IMR-90 (cell line): ENCODE measurements around the gene EMILIN2. TPM values are rescaled to one million over a fixed set of nuclear protein-coding genes. Genes with fewer than 3 reads are reported as not detected.

Experiments
- ATAC-seq: fragments of 200-7000 bp; cut with Tn5 transposase; 2 replicates; pipeline ENCODE4 v1.9.1; 2020; ENCODE audit warnings: low read depth, mild to moderate bottlenecking, moderate library complexity
- BruUV-seq: library from RNA; stranded (reverse); fragments of 400-500 nt; replicated peaks from 2 replicates; lab custom pipeline; 2021; lab: Mats Ljungman, UMichigan
- CTCF ChIA-PET: fragments of 300-600 bp; formaldehyde crosslinking; extraction: SDS; loops from one replicate; lab custom pipeline; 2021; ENCODE audit warnings: antibody characterized with exemption; lab: Yijun Ruan, JAX
- POLR2A ChIA-PET: fragments of 300-600 bp; sonication (Branson Sonifier 250); formaldehyde crosslinking; loops from one replicate; lab custom pipeline; 2022; ENCODE audit warnings: antibody characterized with exemption; ENCODE audit not compliant: unreplicated experiment; lab: Charles Lee
- DNase-seq: peaks from one replicate; pipeline ENCODE4 v3.0.0; 2013
- H2AFZ ChIP-seq: replicated peaks from 2 replicates; pipeline ENCODE3; 2013; ENCODE audit warnings: low read length, mild to moderate bottlenecking; ENCODE audit not compliant: poor library complexity
- H2AK5ac ChIP-seq: 2 replicates; pipeline ENCODE4 v1.6.1; 2013; ENCODE audit warnings: low read depth, low read length, inconsistent platforms
- H2AK9ac ChIP-seq: replicated peaks from 2 replicates; pipeline ENCODE3; 2013; ENCODE audit warnings: mild to moderate bottlenecking, low read depth, low read length, moderate library complexity; ENCODE audit not compliant: poor library complexity
- H2BK120ac ChIP-seq: 2 replicates; pipeline ENCODE4 v1.6.1; 2013; ENCODE audit warnings: low read depth, low read length, inconsistent platforms
- H2BK15ac ChIP-seq: 3 replicates; pipeline ENCODE4 v1.6.1; 2013; ENCODE audit warnings: low read depth, low read length, inconsistent platforms
- H2BK20ac ChIP-seq: 2 replicates; pipeline ENCODE4 v1.6.1; 2013; ENCODE audit warnings: low read depth, mild to moderate bottlenecking, inconsistent platforms, low read length, moderate library complexity
- H2BK5ac ChIP-seq: 2 replicates; pipeline ENCODE4 v1.6.1; 2013; ENCODE audit warnings: mild to moderate bottlenecking, low read depth, low read length, inconsistent platforms; ENCODE audit not compliant: poor library complexity, severe bottlenecking
- H3K14ac ChIP-seq: replicated peaks from 2 replicates; pipeline ENCODE4 v1.6.1; 2013; ENCODE audit warnings: low read depth, low read length, inconsistent platforms
- H3K18ac ChIP-seq: 2 replicates; pipeline ENCODE4 v1.6.1; 2013; ENCODE audit warnings: low read depth, low read length, control low read depth
- H3K23ac ChIP-seq: 2 replicates; pipeline ENCODE4 v1.6.1; 2013; ENCODE audit warnings: low read depth, low read length, inconsistent platforms
- H3K27ac ChIP-seq: 2 replicates; pipeline ENCODE4 v1.5.1; 2013; ENCODE audit warnings: mild to moderate bottlenecking, control low read depth, low read length; ENCODE audit not compliant: insufficient read depth
- H3K27me3 ChIP-seq: 2 replicates; pipeline ENCODE4 v1.6.1; 2013; ENCODE audit warnings: low read length; ENCODE audit not compliant: control insufficient read depth, insufficient read depth
- H3K36me3 ChIP-seq: 2 replicates; pipeline ENCODE4 v1.6.1; 2013; ENCODE audit warnings: low read length, mixed read lengths; ENCODE audit not compliant: control insufficient read depth, insufficient read depth
- H3K4ac ChIP-seq: 2 replicates; pipeline ENCODE4 v1.6.1; 2013; ENCODE audit warnings: low read depth, low read length, inconsistent platforms
- H3K4me1 ChIP-seq: 2 replicates; pipeline ENCODE4 v1.6.1; 2013; ENCODE audit warnings: low read length, mixed read lengths; ENCODE audit not compliant: control insufficient read depth, insufficient read depth
- H3K4me2 ChIP-seq: 2 replicates; pipeline ENCODE4 v1.6.1; 2013; ENCODE audit warnings: low read depth, mild to moderate bottlenecking, control low read depth, low read length, moderate library complexity
- H3K4me3 ChIP-seq: 2 replicates; pipeline ENCODE4 v1.5.1; 2013; ENCODE audit warnings: low read depth, mild to moderate bottlenecking, control low read depth, low read length, moderate library complexity; ENCODE audit not compliant: insufficient read depth
- H3K56ac ChIP-seq: 2 replicates; pipeline ENCODE4 v1.6.1; 2013; ENCODE audit warnings: low read length, inconsistent platforms; ENCODE audit not compliant: insufficient read depth; ENCODE audit errors: extremely low read depth
- H3K79me1 ChIP-seq, 2 experiments: 2 replicates each; pipeline ENCODE4 v1.6.1; 2013; ENCODE audit warnings: low read length in 2 of 2, inconsistent platforms in 1 of 2, low read depth in 1 of 2
- H3K9ac ChIP-seq: 2 replicates; pipeline ENCODE4 v1.6.1; 2013; ENCODE audit warnings: low read depth, low read length, control low read depth
- H3K9me1 ChIP-seq: 2 replicates; pipeline ENCODE4 v1.6.1; 2013; ENCODE audit warnings: low read length, inconsistent platforms; ENCODE audit not compliant: insufficient read depth
- H3K9me3 ChIP-seq: 2 replicates; pipeline ENCODE4 v1.6.1; 2013; ENCODE audit warnings: low read length; ENCODE audit not compliant: control insufficient read depth, insufficient read depth
- H4K20me1 ChIP-seq: 2 replicates; pipeline ENCODE4 v1.6.1; 2013; ENCODE audit warnings: low read length, inconsistent platforms; ENCODE audit not compliant: insufficient read depth
- H4K5ac ChIP-seq: 2 replicates; pipeline ENCODE4 v1.6.1; 2013; ENCODE audit warnings: mild to moderate bottlenecking, low read depth, low read length, control low read depth
- H4K8ac ChIP-seq, 2 experiments: 2 replicates each; pipeline ENCODE4 v1.6.1; 2013; ENCODE audit warnings: low read depth in 2 of 2, low read length in 2 of 2, control low read depth in 1 of 2, inconsistent platforms in 1 of 2
- H4K91ac ChIP-seq: 2 replicates; pipeline ENCODE4 v1.6.1; 2013; ENCODE audit warnings: low read depth, low read length, inconsistent platforms; ENCODE audit not compliant: insufficient read depth
- CHD1 ChIP-seq: IDR thresholded peaks from 2 replicates; pipeline ENCODE4 v1.6.1; 2012; ENCODE audit warnings: low read depth, low read length, improper control_type of control experiment
- FOS ChIP-seq: fragments of 150-350 bp; IDR thresholded peaks from 2 replicates; pipeline ENCODE4 v1.6.1; 2016; ENCODE audit warnings: low read depth, low read length
- MAZ ChIP-seq: IDR thresholded peaks from 2 replicates; pipeline ENCODE4 v1.6.1; 2012; ENCODE audit warnings: low read depth, mild to moderate bottlenecking, low read length, improper control_type of control experiment, moderate library complexity, borderline replicate concordance
- POLR2A ChIP-seq: IDR thresholded peaks from 2 replicates; pipeline ENCODE4 v1.6.1; 2012; ENCODE audit warnings: mild to moderate bottlenecking, low read depth, low read length
- RAD21 ChIP-seq: IDR thresholded peaks from 2 replicates; pipeline ENCODE4 v1.6.1; 2012; ENCODE audit warnings: low read length, improper control_type of control experiment
- SMC3 ChIP-seq: fragments of 150-350 bp; IDR thresholded peaks from 2 replicates; pipeline ENCODE4 v1.6.1; 2016; ENCODE audit warnings: low read depth, mild to moderate bottlenecking, antibody characterized with exemption, low read length, moderate library complexity
- WGBS, 2 experiments: methylation state at CpG; one replicate each; pipeline versions ENCODE4 v1.1.5 to v1.1.7; 2013; ENCODE audit warnings: missing lambda C conversion rate in 2 of 2; ENCODE audit not compliant: insufficient read length in 1 of 2; ENCODE audit errors: extremely low coverage in 2 of 2; 5-methylcytosine and 5-hydroxymethylcytosine counted together
- dilution Hi-C: fragments of 300-500 bp; cut with HindIII; formaldehyde crosslinking; loops from one replicate; pipeline ENCODE4 v1.14.3; 2018; ENCODE audit warnings: low sequenced_read_pairs; ENCODE audit not compliant: unreplicated experiment
- in situ Hi-C: fragments of 300-500 bp; cut with MboI; formaldehyde crosslinking; loops from 3 replicates; pipeline ENCODE4 v1.14.3; 2019; ENCODE audit warnings: low sequenced_read_pairs, inconsistent platforms, mixed read lengths
- intact Hi-C: fragments of 100-400 bp; cut with micrococcal nuclease; formaldehyde crosslinking; loops from 2 replicates; pipeline ENCODE4 v1.10.0; 2022
- polyA plus RNA-seq, 3 experiments: library from polyadenylated mRNA; depleted of rRNA; stranded (reverse); fragments of >200 nt; gene quantifications; 2 replicates each; pipeline ENCODE4 v1.2.3, GENCODE V29; 2012; ENCODE audit warnings: low replicate concordance in 1 of 3
- total RNA-seq: library from RNA; depleted of rRNA; stranded (reverse); fragments of >200 nt; gene quantifications from 2 replicates; pipeline ENCODE4 v1.2.3, GENCODE V29; 2012

Gene EMILIN2
- total and polyA plus RNA-seq, 2 of the 4 experiments (the other 2 are of a cell fraction): under 0.01 to 0.14 TPM

- dilution Hi-C loops: no loop called here
- H2BK20ac ChIP-seq: no peak overlapping the region
- H4K8ac ChIP-seq: no peak overlapping the region
- no peak overlapping the region for H3K4ac ChIP-seq
- H3K4me1 ChIP-seq: peaks cover 2% of the 10 kb centered on the region; the same call in 1 of the 2 replicates
- H3K9me1 ChIP-seq: no peaks in the 10 kb centered on the region; the same call in 1 of the 2 replicates
- ChIA-PET POLR2A (no interaction called here), CTCF (no interaction called here)
- H3K56ac ChIP-seq: no peak overlapping the region
- no peak overlapping the region for H4K91ac ChIP-seq
- H2AK5ac ChIP-seq: no peak overlapping the region
- no CpG with 5 or more reads among the region's 3 CpGs for WGBS, 2 experiments
- H3K9ac ChIP-seq: no peak overlapping the region
- no peak overlapping the region for H3K23ac ChIP-seq
- no TSS peak for BruUV-seq
- no peak overlapping the region for H4K5ac ChIP-seq
- H3K27me3 ChIP-seq: peaks cover 6% of the 10 kb centered on the region
- ATAC-seq (peak; percentile 37; the same call in 1 of the 2 replicates), DNase-seq (peak; percentile 9)
- no peak overlapping the region for H2BK15ac ChIP-seq
- H2AK9ac ChIP-seq: no peak overlapping the region
- H3K14ac ChIP-seq: no peak overlapping the region
- H3K36me3 ChIP-seq: no peaks in the 10 kb centered on the region
- in situ Hi-C loops: no loop called here
- H3K9me3 ChIP-seq: peaks cover 5% of the 10 kb centered on the region
- TF ChIP-seq MAZ (no peak), FOS (no peak), RAD21 (no peak), POLR2A (no peak), SMC3 (no peak), CHD1 (no peak)
- no peak overlapping the region for H3K18ac ChIP-seq
- intact Hi-C loops: no loop called here
- no peak overlapping the region for H2BK5ac ChIP-seq
- H4K20me1 ChIP-seq: no peaks in the 10 kb centered on the region
- H2BK120ac ChIP-seq: no peak overlapping the region
- H2AFZ ChIP-seq: no peak overlapping the region
- no peaks in the 10 kb centered on the region for H3K79me1 ChIP-seq
- H3K27ac ChIP-seq: no peak overlapping the region
- no peak overlapping the region for H3K4me3 ChIP-seq
- no peak overlapping the region for H3K4me2 ChIP-seq
Observed at GRCh38 chr18:2889761-2890192, 43.0 kb downstream of the EMILIN2 start.
